Ovary (tissue), 9 donors: ENCODE data around the gene CRYBG1. TPM values are rescaled to one million over a fixed set of nuclear protein-coding genes. Genes with fewer than 3 reads are reported as not detected.

Experiments used
- DNase-seq, 5 donors: peaks; one replicate each; pipeline ENCODE4 v3.0.0-alpha.2; 2019 to 2020
- H3K27ac ChIP-seq, 2 donors: fragments of 200-600 bp; one replicate each; pipeline versions ENCODE4 v1.5.1 to v1.8.0; 2019 to 2022
- H3K27me3 ChIP-seq: fragments of 200-600 bp; one replicate; pipeline ENCODE4 v1.8.0; 2022
- H3K36me3 ChIP-seq: fragments of 200-600 bp; sonication (generic); one replicate; pipeline ENCODE4 v1.5.1; 2019
- H3K4me1 ChIP-seq: one replicate; pipeline ENCODE4 v1.8.1; 2013; ENCODE audit warnings: mild to moderate bottlenecking, moderate library complexity; ENCODE audit not compliant: insufficient read depth
- H3K4me3 ChIP-seq: fragments of 200-600 bp; sonication (generic); one replicate; pipeline ENCODE4 v1.5.1; 2017
- H3K9me3 ChIP-seq, 2 donors: fragments of 200-600 bp in 1 of 2; sonication (generic) in 1 of 2; one replicate each; pipeline versions ENCODE4 v1.5.1 to v1.8.1; 2013 to 2019; ENCODE audit warnings: mild to moderate bottlenecking in 1 of 2, moderate library complexity in 1 of 2
- EP300 ChIP-seq: sonication (generic); formaldehyde crosslinking; IDR thresholded peaks from one replicate; pipeline ENCODE4 v1.6.1; 2017; ENCODE audit warnings: antibody characterized with exemption
- POLR2A ChIP-seq: fragments of 450-650 bp; IDR thresholded peaks from one replicate; pipeline ENCODE4 v1.6.1; 2017; ENCODE audit warnings: antibody characterized with exemption, mild to moderate bottlenecking, moderate library complexity
- WGBS, 3 donors: extraction: QIAGEN DNeasy Blood & Tissue Kit in 1 of 3; methylation state at CpG; one replicate each; pipeline versions ENCODE4 v1.1.5 to v1.1.7; 2013 to 2017; 5-methylcytosine and 5-hydroxymethylcytosine counted together
- intact Hi-C, 4 donors: fragments of 100-400 bp; cut with DNase I; formaldehyde crosslinking; loops; one replicate each; pipeline versions ENCODE4 v1.11.0 to v1.15.1; 2022 to 2023
- polyA plus RNA-seq, 2 donors: library from polyadenylated mRNA; stranded (reverse); fragments of 200-250 nt in 1 of 2; fragments of 350-450 nt in 1 of 2; fragmentation: Illumina TruSeq in 1 of 2; extraction: RNeasy Lipid Tissue Mini Kit (QIAGEN cat#74804) in 1 of 2; gene quantifications; one replicate each; pipeline ENCODE4 v1.2.3, GENCODE V29; 2013 to 2014
- total RNA-seq, 7 donors: library from RNA; depleted of rRNA in 2 of 7; stranded (reverse); fragments of >200 nt in 2 of 7; fragmentation: NEBNext Ultra II Directional in 3 of 7; extraction: Animal tissue kit (Norgen Biotek cat#: 25700) in 3 of 7; gene quantifications; one replicate each; pipeline versions ENCODE4 v1.1.0 to v1.2.4, GENCODE V29; 2016 to 2023
- TF ChIP-seq, protein P1 (sequence below), 3 donors: fragments of 450-650 bp in 2 of 3; fragments of 200-600 bp in 1 of 3; IDR thresholded peaks; one replicate each; pipeline versions ENCODE4 v1.5.1 to v1.8.0; 2016 to 2022; ENCODE audit warnings: antibody characterized with exemption in 3 of 3, mild to moderate bottlenecking in 1 of 3
- donor health status: DM: no; HTN: no; CAD: no; lungs with moderate emphysema.
- donor health status: DM: no; HTN: no; CAD: no.
- donor health status: Bipolar disorder and iron deficiency.
- donor health status: DM: yes; HTN: yes; CAD: no.
- donor health status: DM: no; HTN: no; CAD: no.
- donor health status: DM: yes; HTN: yes; CAD: no.

The CRYBG1 gene
- total and polyA plus RNA-seq, 9 donors = 1.5 to 7.4 (median 3.8) TPM

- Histone ChIP-seq H3K27me3 (no peaks in the 10 kb centered on the region), H3K27ac (no peak overlapping the region), H3K36me3 (no peaks in the 10 kb centered on the region), H3K9me3 (no peaks in the 10 kb centered on the region), H3K4me1 (no peaks in the 10 kb centered on the region), H3K4me3 (no peak overlapping the region)
- intact Hi-C loops = no loop called here
- 10 to 19% (median 18%) methylated on average over 1 of the region's 1 CpG for WGBS, 3 donors
- TF ChIP-seq POLR2A (no peak), EP300 (no peak)
- TF ChIP-seq, protein P1, sequence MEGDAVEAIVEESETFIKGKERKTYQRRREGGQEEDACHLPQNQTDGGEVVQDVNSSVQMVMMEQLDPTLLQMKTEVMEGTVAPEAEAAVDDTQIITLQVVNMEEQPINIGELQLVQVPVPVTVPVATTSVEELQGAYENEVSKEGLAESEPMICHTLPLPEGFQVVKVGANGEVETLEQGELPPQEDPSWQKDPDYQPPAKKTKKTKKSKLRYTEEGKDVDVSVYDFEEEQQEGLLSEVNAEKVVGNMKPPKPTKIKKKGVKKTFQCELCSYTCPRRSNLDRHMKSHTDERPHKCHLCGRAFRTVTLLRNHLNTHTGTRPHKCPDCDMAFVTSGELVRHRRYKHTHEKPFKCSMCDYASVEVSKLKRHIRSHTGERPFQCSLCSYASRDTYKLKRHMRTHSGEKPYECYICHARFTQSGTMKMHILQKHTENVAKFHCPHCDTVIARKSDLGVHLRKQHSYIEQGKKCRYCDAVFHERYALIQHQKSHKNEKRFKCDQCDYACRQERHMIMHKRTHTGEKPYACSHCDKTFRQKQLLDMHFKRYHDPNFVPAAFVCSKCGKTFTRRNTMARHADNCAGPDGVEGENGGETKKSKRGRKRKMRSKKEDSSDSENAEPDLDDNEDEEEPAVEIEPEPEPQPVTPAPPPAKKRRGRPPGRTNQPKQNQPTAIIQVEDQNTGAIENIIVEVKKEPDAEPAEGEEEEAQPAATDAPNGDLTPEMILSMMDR (IDR thresholded peaks at IDR 0.05) = no peak
- no peak for DNase-seq
Measured at GRCh38 chr6:106381881-106382280, 21.4 kb downstream of the CRYBG1 start.

GRCh38 chr6:106383573-106383972, 23.1 kb downstream of the CRYBG1 start:
- DNase-seq = no peak
- intact Hi-C loops = no loop called here
- no peaks in the 10 kb centered on the region for H3K36me3 ChIP-seq
- no peak overlapping the region for H3K4me3 ChIP-seq
- H3K27me3 ChIP-seq = no peaks in the 10 kb centered on the region
- TF ChIP-seq POLR2A (no peak), EP300 (no peak)
- TF ChIP-seq, protein P1 (IDR thresholded peaks at IDR 0.05) = no peak
- no peak overlapping the region for H3K27ac ChIP-seq
- no peaks in the 10 kb centered on the region for H3K9me3 ChIP-seq
- H3K4me1 ChIP-seq = no peaks in the 10 kb centered on the region
- 81 to 86% (median 83%) methylated on average over 2 of the region's 2 CpGs for WGBS, 3 donors

GRCh38 chr6:106385530-106385929, 25.0 kb downstream of the CRYBG1 start:
- Histone ChIP-seq H3K27me3 (no peaks in the 10 kb centered on the region), H3K27ac (no peak overlapping the region)
- 80 to 84% (median 84%) methylated on average over 6 of the region's 6 CpGs for WGBS, 3 donors

DNA sequence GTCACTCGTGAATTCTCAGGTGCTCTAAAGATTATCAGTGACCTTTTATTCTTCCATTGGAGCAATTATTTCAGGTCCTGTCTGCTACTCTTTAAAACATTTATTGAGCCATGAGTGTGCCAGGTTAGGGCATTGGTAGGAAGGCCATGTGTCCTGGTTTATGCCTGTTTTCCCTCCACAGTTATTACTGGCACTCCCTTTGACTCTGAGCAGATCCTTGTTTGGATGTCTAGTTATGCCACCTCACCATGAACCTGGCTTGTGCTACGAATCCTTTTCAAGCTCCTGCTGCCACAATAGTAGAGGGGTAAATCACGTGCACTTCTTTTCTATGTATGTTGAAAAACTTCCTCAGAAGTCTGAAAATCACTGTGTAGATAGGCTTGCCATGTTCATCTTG, 27.4 kb downstream of the CRYBG1 start:
- TF ChIP-seq POLR2A (no peak), EP300 (no peak)
- TF ChIP-seq, protein P1 (IDR thresholded peaks at IDR 0.05) = no peak
- no peak overlapping the region for H3K4me3 ChIP-seq
- WGBS, 3 donors = 66 to 75% (median 67%) methylated on average over 3 of the region's 3 CpGs
- H3K27ac ChIP-seq = no peak overlapping the region
- no peak for DNase-seq
- no peaks in the 10 kb centered on the region for H3K4me1 ChIP-seq
- H3K36me3 ChIP-seq = no peaks in the 10 kb centered on the region
- no peaks in the 10 kb centered on the region for H3K27me3 ChIP-seq
- no peaks in the 10 kb centered on the region for H3K9me3 ChIP-seq
- intact Hi-C loops = no loop called here

More at GRCh38 chr6:106385530-106385929, 25.0 kb downstream of the CRYBG1 start:
- no peak for TF ChIP-seq EP300
- no peak for TF ChIP-seq POLR2A
- TF ChIP-seq, protein P1 (IDR thresholded peaks at IDR 0.05) = no peak
- Histone ChIP-seq H3K4me3 (no peak overlapping the region), H3K4me1 (no peaks in the 10 kb centered on the region), H3K9me3 (no peaks in the 10 kb centered on the region), H3K36me3 (no peaks in the 10 kb centered on the region)
- intact Hi-C loops = no loop called here
- DNase-seq = no peak
